Transverse colon (tissue), 4 donors: ENCODE data around the gene MRPL42. TPM values are rescaled to one million over a fixed set of nuclear protein-coding genes. Genes with fewer than 3 reads are reported as not detected.
"Not testable (repeated sequence)": the region's sequence is repeated elsewhere in the genome, so short reads cannot be mapped to it uniquely, and the experiment has no call there.

Experiments
- DNase-seq: peaks from one replicate; pipeline ENCODE4 v3.0.0-alpha.2; 2019
- H3K27ac ChIP-seq, 4 donors: fragments of 200-600 bp; sonication (generic); 2 replicates each; pipeline ENCODE4 v1.5.1; 2016 to 2018; ENCODE audit warnings: inconsistent platforms in 4 of 4
- H3K27me3 ChIP-seq: fragments of 200-600 bp; sonication (generic); 2 replicates; pipeline ENCODE4 v1.5.1; 2017; ENCODE audit warnings: inconsistent platforms
- H3K36me3 ChIP-seq, 4 donors: fragments of 200-600 bp; sonication (generic); 2 replicates each; pipeline ENCODE4 v1.5.1; 2017 to 2019; ENCODE audit warnings: inconsistent platforms in 4 of 4
- H3K4me1 ChIP-seq, 4 donors: fragments of 200-600 bp; sonication (generic); 2 replicates each; pipeline ENCODE4 v1.5.1; 2017 to 2020; ENCODE audit warnings: inconsistent platforms in 4 of 4
- H3K4me3 ChIP-seq, 4 donors: fragments of 200-600 bp; sonication (generic); 1 replicate in 1 of 4; 2 replicates in 3 of 4; pipeline versions ENCODE4 v1.5.1 to v1.6.1; 2017 to 2019; ENCODE audit warnings: inconsistent platforms in 4 of 4
- H3K9me3 ChIP-seq, 2 donors: fragments of 200-600 bp; sonication (generic); 2 replicates each; pipeline ENCODE4 v1.5.1; 2017 to 2019; ENCODE audit warnings: inconsistent platforms in 2 of 2
- EP300 ChIP-seq: sonication (generic); formaldehyde crosslinking; IDR thresholded peaks from one replicate; pipeline ENCODE4 v1.6.1; 2017; ENCODE audit warnings: antibody characterized with exemption, low read depth
- POLR2A ChIP-seq: fragments of 450-650 bp; IDR thresholded peaks from one replicate; pipeline ENCODE4 v1.6.1; 2016; ENCODE audit warnings: antibody characterized with exemption, mild to moderate bottlenecking, moderate library complexity
- POLR2AphosphoS5 ChIP-seq, 3 donors: sonication (generic); formaldehyde crosslinking; IDR thresholded peaks; one replicate each; pipeline ENCODE4 v1.6.1; 2016; ENCODE audit warnings: antibody characterized with exemption in 3 of 3
- WGBS, 2 donors: methylation state at CpG; one replicate each; pipeline ENCODE4 v1.1.5; 2018; ENCODE audit warnings: low coverage in 1 of 2; 5-methylcytosine and 5-hydroxymethylcytosine counted together
- in situ Hi-C, 4 donors: fragments of 200-750 bp; cut with MboI; loops; one replicate each; pipeline versions ENCODE4 v1.15.0 to v1.15.1; 2017; ENCODE audit warnings: low sequenced_read_pairs in 3 of 4, low pct_ligation_motif_present in 1 of 4, low pct_unique_long_range_greater_than_20kb in 1 of 4
- intact Hi-C: fragments of 100-400 bp; cut with DNase I; formaldehyde crosslinking; loops from one replicate; pipeline ENCODE4 v1.15.1; 2023; ENCODE audit warnings: low total_unique reads
- total RNA-seq, 4 donors: library from RNA; depleted of rRNA; stranded (reverse); fragments of >200 nt; gene quantifications; one replicate each; pipeline ENCODE4 v1.1.0, GENCODE V29; 2016
- TF ChIP-seq, protein P1 (sequence below), 5 experiments: fragments of 200-600 bp in 3 of 5; fragments of 450-650 bp in 2 of 5; sonication (generic) in 3 of 5; IDR thresholded peaks; 1 replicate in 2 of 5; 2 replicates in 3 of 5; pipeline ENCODE4 v1.5.1; 2016 to 2017; ENCODE audit warnings: antibody characterized with exemption in 5 of 5, inconsistent platforms in 3 of 5, mild to moderate bottlenecking in 2 of 5, moderate library complexity in 1 of 5

Gene MRPL42
- total RNA-seq, 4 donors from 2014 or later: 10.5 to 45.1 (median 27.2) TPM

GRCh38 chr12:93429852-93430251 is 37.5 kb upstream of the MRPL42 start:
- H3K4me1 ChIP-seq: peaks cover 18 to 92% (median 34%) of the 10 kb centered on the region in 4 donors
- intact Hi-C loops (no loop called here), in situ Hi-C loops (no loop called here)
- DNase-seq: no peak
- WGBS, 2 donors: 79 to 100% methylated on average over 1 of the region's 1 CpG
- H3K27me3 ChIP-seq: no peaks in the 10 kb centered on the region
- no peak for TF ChIP-seq POLR2AphosphoS5 (IDR thresholded peaks at IDR 0.05)
- TF ChIP-seq POLR2A: no peak
- TF ChIP-seq EP300: no peak
- TF ChIP-seq, protein P1, sequence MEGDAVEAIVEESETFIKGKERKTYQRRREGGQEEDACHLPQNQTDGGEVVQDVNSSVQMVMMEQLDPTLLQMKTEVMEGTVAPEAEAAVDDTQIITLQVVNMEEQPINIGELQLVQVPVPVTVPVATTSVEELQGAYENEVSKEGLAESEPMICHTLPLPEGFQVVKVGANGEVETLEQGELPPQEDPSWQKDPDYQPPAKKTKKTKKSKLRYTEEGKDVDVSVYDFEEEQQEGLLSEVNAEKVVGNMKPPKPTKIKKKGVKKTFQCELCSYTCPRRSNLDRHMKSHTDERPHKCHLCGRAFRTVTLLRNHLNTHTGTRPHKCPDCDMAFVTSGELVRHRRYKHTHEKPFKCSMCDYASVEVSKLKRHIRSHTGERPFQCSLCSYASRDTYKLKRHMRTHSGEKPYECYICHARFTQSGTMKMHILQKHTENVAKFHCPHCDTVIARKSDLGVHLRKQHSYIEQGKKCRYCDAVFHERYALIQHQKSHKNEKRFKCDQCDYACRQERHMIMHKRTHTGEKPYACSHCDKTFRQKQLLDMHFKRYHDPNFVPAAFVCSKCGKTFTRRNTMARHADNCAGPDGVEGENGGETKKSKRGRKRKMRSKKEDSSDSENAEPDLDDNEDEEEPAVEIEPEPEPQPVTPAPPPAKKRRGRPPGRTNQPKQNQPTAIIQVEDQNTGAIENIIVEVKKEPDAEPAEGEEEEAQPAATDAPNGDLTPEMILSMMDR (IDR thresholded peaks at IDR 0.05): no peak
- no peaks in the 10 kb centered on the region for H3K9me3 ChIP-seq
- no peak overlapping the region for H3K27ac ChIP-seq
- no peak overlapping the region for H3K4me3 ChIP-seq
- H3K36me3 ChIP-seq: no peaks in the 10 kb centered on the region

DNA sequence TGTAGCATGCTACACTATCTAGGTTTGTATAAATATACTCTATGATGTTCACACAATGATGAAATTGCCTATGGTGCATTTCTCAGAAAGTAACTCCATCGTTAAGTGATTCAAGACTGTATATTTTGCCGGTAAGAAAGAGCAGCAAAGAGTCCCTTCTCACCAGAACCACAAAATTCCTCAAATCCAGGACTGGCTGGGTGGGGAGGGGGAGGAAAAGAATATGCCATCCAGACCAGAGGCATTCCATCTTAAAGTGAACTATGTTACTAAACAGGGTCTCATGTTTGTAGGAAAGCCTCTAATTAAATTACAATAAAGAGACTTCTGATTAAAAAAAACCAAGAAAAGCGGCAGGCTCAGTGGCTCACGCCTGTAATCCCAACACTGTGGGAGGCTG is 37.0 kb upstream of the MRPL42 start:
- DNase-seq: no peak
- 88 to 91% methylated on average over 3 to 4 of the region's 4 CpGs for WGBS, 2 donors
- H3K9me3 ChIP-seq: no peaks in the 10 kb centered on the region
- H3K36me3 ChIP-seq: no peaks in the 10 kb centered on the region
- no peak overlapping the region for H3K27ac ChIP-seq
- peaks cover 14 to 92% (median 35%) of the 10 kb centered on the region in 4 donors for H3K4me1 ChIP-seq
- intact Hi-C loops: no loop called here
- in situ Hi-C loops: no loop called here
- no peaks in the 10 kb centered on the region for H3K27me3 ChIP-seq
- H3K4me3 ChIP-seq: no peak overlapping the region
- TF ChIP-seq EP300: no peak
- TF ChIP-seq, protein P1 (IDR thresholded peaks at IDR 0.05): no peak
- TF ChIP-seq POLR2AphosphoS5 (IDR thresholded peaks at IDR 0.05): no peak
- TF ChIP-seq POLR2A: no peak

- 87 to 94% methylated on average over 2 to 6 of the region's 6 CpGs for WGBS, 2 donors
- H3K4me3 ChIP-seq, in situ Hi-C loops, H3K27ac ChIP-seq, H3K9me3 ChIP-seq, H3K36me3 ChIP-seq, H3K27me3 ChIP-seq, intact Hi-C loops, DNase-seq: not testable (repeated sequence)
- H3K4me1 ChIP-seq: peaks cover under 1 to 77% (median 22%) of the 10 kb centered on the region in 4 donors
These were observed 35.3 kb upstream of the MRPL42 start for GRCh38 chr12:93432031-93432430.

- intact Hi-C loops (no loop called here), in situ Hi-C loops (no loop called here)
- Histone ChIP-seq H3K36me3 (no peaks in the 10 kb centered on the region), H3K9me3 (no peaks in the 10 kb centered on the region), H3K4me3 (no peak overlapping the region), H3K27ac (peak overlapping the region in 3 of 4 donors; percentile 18 to 43 (median 22)), H3K4me1 (peaks cover 0 to 69% (median 18%) of the 10 kb centered on the region in 4 donors), H3K27me3 (no peaks in the 10 kb centered on the region)
- WGBS, 2 donors: 41 to 58% methylated on average over 5 of the region's 5 CpGs
- no peak for DNase-seq
- no peak for TF ChIP-seq POLR2A
- TF ChIP-seq POLR2AphosphoS5 (IDR thresholded peaks at IDR 0.05): no peak
- TF ChIP-seq, protein P1 (IDR thresholded peaks at IDR 0.05): no peak
- no peak for TF ChIP-seq EP300
These were observed 33.0 kb upstream of the MRPL42 start for GRCh38 chr12:93434256-93434865.
